ENCODE measurements around the gene MSRB1. TPM values are rescaled to one million over a fixed set of nuclear protein-coding genes. Genes with fewer than 3 reads are reported as not detected.
A peak's percentile ranks its signal among the peaks of the same experiment; 100 is the strongest.

Gene MSRB1
- total and polyA plus RNA-seq, 2 of the 8 experiments (the other 6 are each of a cell fraction or from before 2014, with no cell fraction given): 28.2 to 51.4 TPM

- 77% methylated on average over 19 of the region's 19 CpGs; no CpG with 5 or more reads in 1 of the 2 experiments for WGBS, 2 experiments (ENCODE audit: extremely low coverage in 1 of 2, insufficient coverage in 1 of 2, insufficient read length in 1 of 2, insufficient replicate concordance in 2 of 2, low coverage in 1 of 2, low lambda C conversion rate in 2 of 2, missing lambda C conversion rate in 1 of 2)
- no peak overlapping the region; the same call in 1 of the 2 replicates for H2BK5ac ChIP-seq (ENCODE audit: low read depth, low read length)
- H3K79me2 ChIP-seq (ENCODE audit: control insufficient read depth in 1 of 2, insufficient read depth in 2 of 2, low read length in 2 of 2): no peaks in the 10 kb centered on the region
- ChIA-PET CTCF (ENCODE audit: partially characterized antibody) (interaction anchor here (0.6 to 8.0 kb wide), 19 partner anchors 9 to 150 kb away, joined by 3 to 75 read pairs (median 4); partner anchors contain the start of genes NUBP2 and SPSB3), POLR2A (ENCODE audit: partially characterized antibody) (interaction anchor here (0.7 to 3.4 kb wide), 13 partner anchors 9 to 263 kb away, joined by 3 to 25 read pairs (median 5); partner anchors contain the start of genes MSRB1, NDUFB10, RNF151 and RPS2)
- peaks cover 0 to 6% (median 2%) of the 10 kb centered on the region in 4 experiments; a peak in 4 of 7 replicates for H3K4me1 ChIP-seq (replicated peaks in 1 of 4; ENCODE audit: control insufficient read depth in 3 of 4, insufficient read depth in 4 of 4, low read length in 3 of 4)
- H4K91ac ChIP-seq (replicated peaks; ENCODE audit: insufficient read length, low read length): no peak overlapping the region
- H3K56ac ChIP-seq (replicated peaks; ENCODE audit: insufficient read length, low read depth, low read length): no peak overlapping the region
- no peak overlapping the region for H3K18ac ChIP-seq (ENCODE audit: extremely low read depth, low read length)
- no peaks in the 10 kb centered on the region for H3K79me1 ChIP-seq (ENCODE audit: low read depth, low read length)
- no peak overlapping the region for H3K27ac ChIP-seq (ENCODE audit: low read depth, low read length)
- H2BK120ac ChIP-seq (replicated peaks; ENCODE audit: low read depth, low read length): no peak overlapping the region
- H2BK12ac ChIP-seq (ENCODE audit: low read depth, low read length): no peak overlapping the region; the same call in 1 of the 2 replicates
- no peak overlapping the region for H3K14ac ChIP-seq (ENCODE audit: insufficient read length)
- peaks cover 0 to 3% of the 10 kb centered on the region in 2 experiments for H4K20me1 ChIP-seq (replicated peaks in 1 of 2; ENCODE audit: control insufficient read depth in 1 of 2, insufficient read depth in 2 of 2, low read length in 2 of 2)
- no peak overlapping the region for H2AFZ ChIP-seq (ENCODE audit: low read length)
- H2BK20ac ChIP-seq (ENCODE audit: low read length): no peak overlapping the region
- H3K27me3 ChIP-seq (replicated peaks in 1 of 4; ENCODE audit: control insufficient read depth in 3 of 4, extremely low read depth in 1 of 4, insufficient read depth in 3 of 4, low read length in 3 of 4): peaks cover 0 to 13% (median 8%) of the 10 kb centered on the region in 4 experiments; a peak in 5 of 7 replicates
- no peak for FAIRE-seq
- no peak overlapping the region; the same call in 1 of the 2 replicates for H4K8ac ChIP-seq (ENCODE audit: extremely low read depth, insufficient read depth, low read length)
- peak overlapping the region; percentile 36 for H3K4ac ChIP-seq (replicated peaks; ENCODE audit: insufficient read length, low read depth, low read length)
- no peak overlapping the region for H3K23ac ChIP-seq (ENCODE audit: insufficient read length)
- no peak overlapping the region for H3K4me2 ChIP-seq (ENCODE audit: insufficient read depth in 1 of 2, low read depth in 2 of 2, low read length in 2 of 2)
- no peak overlapping the region for H3K9ac ChIP-seq (replicated peaks in 1 of 4; ENCODE audit: extremely low read depth in 1 of 4, low read depth in 3 of 4, low read length in 3 of 4)
- H3K23me2 ChIP-seq (ENCODE audit: low read depth, low read length): no peaks in the 10 kb centered on the region
- DNase-seq (ENCODE audit: low read depth in 1 of 2, low spot score in 2 of 2): no peak
- H2BK15ac ChIP-seq (ENCODE audit: low read length): no peak overlapping the region; the same call in 1 of the 2 replicates
- no peak overlapping the region for H3K4me3 ChIP-seq (ENCODE audit: extremely low read depth in 1 of 4, insufficient read depth in 2 of 4, low read depth in 3 of 4, low read length in 4 of 4)
- H2AK5ac ChIP-seq (ENCODE audit: low read depth, low read length): no peak overlapping the region
- H4K5ac ChIP-seq (ENCODE audit: insufficient read length, low read depth, low read length): no peak overlapping the region
- no peaks in the 10 kb centered on the region for H3K9me3 ChIP-seq (ENCODE audit: insufficient read depth in 2 of 2, low read depth in 1 of 2, low read length in 1 of 2)
- no peaks in the 10 kb centered on the region for H3K36me3 ChIP-seq (ENCODE audit: control insufficient read depth in 2 of 4, insufficient read depth in 4 of 4, low read length in 3 of 4)
- TF ChIP-seq KDM5A (IDR thresholded peaks at IDR 0.05; ENCODE audit: low read length): no peak
- TF ChIP-seq MAFK (IDR thresholded peaks at IDR 0.05; ENCODE audit: low read depth, low read length): no peak
- no peak for TF ChIP-seq CREB1 (IDR thresholded peaks at IDR 0.05)
- no peak for TF ChIP-seq TBP (IDR thresholded peaks at IDR 0.05; ENCODE audit: low read depth, low read length)
- peak; percentile 36; the same call in 1 of the 2 replicates for TF ChIP-seq KDM1A (IDR thresholded peaks at IDR 0.05; ENCODE audit: borderline replicate concordance, low read length)
- TF ChIP-seq RAD21 (IDR thresholded peaks at IDR 0.05 in 1 of 2, conservative IDR thresholded peaks at IDR 0.05 in 1 of 2; ENCODE audit: low read depth in 2 of 2, low read length in 2 of 2): peak; percentile 57 to 63
- TF ChIP-seq CHD2 (IDR thresholded peaks at IDR 0.05; ENCODE audit: low read length): no peak
- peak; percentile 56 to 58 (median 57) for TF ChIP-seq CTCF (IDR thresholded peaks at IDR 0.05; ENCODE audit: control extremely low read depth in 1 of 3, insufficient read depth in 1 of 3, low read depth in 1 of 3, low read length in 3 of 3)
Observed at GRCh38 chr16:1932050-1933028, 10.7 kb downstream of the MSRB1 start.

Data from H1 (cell line).